Measurements from ENCODE around the gene ALAD. TPM values are rescaled to one million over a fixed set of nuclear protein-coding genes. Genes with fewer than 3 reads are reported as not detected.
"Not testable (repeated sequence)": the region's sequence is repeated elsewhere in the genome, so short reads cannot be mapped to it uniquely, and the experiment has no call there.

ALAD gene
- total RNA-seq, 4 donors from 2014 or later = 44.6 to 81.4 (median 62.2) TPM

DNA sequence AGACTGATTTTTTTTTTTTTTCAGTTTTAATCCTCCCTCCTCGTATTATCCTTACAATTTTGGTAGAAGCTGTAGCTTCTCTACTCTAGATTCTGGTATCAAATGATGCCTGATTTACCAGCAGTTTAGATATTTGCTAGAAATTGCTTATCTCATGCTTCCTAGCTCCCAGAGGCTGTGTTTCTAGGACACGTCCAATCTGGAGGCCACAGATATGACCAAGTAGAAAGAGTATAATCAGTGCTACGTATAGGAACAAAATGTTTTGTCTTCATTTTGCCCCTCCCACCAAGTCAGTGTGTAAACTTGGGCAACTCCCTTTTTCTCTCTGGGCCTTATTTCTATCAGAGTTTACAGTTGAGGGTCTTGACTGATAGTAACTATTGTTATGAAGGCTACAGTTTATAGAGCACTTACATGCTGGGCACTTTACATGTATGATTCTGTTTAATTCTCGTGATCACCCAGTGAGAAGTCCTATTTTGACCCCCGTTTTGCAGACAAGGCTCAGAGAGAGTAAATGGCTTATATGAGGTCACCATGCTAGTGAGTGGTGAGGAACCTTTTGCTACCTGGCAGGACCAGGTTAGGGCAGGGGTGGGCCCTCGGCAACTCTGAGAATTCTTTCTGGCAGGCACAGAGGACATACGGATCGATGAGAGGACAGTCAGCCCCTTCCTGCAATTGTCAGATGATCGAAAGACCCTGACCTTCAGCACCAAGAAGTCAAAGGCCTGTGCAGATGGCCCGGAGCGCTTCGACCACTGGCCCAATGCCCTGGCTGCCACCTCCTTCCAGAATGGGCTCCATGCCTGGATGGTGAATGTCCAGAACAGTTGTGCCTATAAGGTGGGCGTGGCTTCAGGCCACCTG is 31.9 kb downstream of the ALAD start:
- Histone ChIP-seq H3K27ac (no peak overlapping the region), H3K4me3 (no peak overlapping the region), H3K36me3 (peaks cover 0 to 15% (median 0%) of the 10 kb centered on the region in 3 donors), H3K4me1 (peaks cover 0 to 9% (median 0%) of the 10 kb centered on the region in 4 donors), H3K9me3 (no peaks in the 10 kb centered on the region), H3K27me3 (no peaks in the 10 kb centered on the region)
- TF ChIP-seq, protein P1, sequence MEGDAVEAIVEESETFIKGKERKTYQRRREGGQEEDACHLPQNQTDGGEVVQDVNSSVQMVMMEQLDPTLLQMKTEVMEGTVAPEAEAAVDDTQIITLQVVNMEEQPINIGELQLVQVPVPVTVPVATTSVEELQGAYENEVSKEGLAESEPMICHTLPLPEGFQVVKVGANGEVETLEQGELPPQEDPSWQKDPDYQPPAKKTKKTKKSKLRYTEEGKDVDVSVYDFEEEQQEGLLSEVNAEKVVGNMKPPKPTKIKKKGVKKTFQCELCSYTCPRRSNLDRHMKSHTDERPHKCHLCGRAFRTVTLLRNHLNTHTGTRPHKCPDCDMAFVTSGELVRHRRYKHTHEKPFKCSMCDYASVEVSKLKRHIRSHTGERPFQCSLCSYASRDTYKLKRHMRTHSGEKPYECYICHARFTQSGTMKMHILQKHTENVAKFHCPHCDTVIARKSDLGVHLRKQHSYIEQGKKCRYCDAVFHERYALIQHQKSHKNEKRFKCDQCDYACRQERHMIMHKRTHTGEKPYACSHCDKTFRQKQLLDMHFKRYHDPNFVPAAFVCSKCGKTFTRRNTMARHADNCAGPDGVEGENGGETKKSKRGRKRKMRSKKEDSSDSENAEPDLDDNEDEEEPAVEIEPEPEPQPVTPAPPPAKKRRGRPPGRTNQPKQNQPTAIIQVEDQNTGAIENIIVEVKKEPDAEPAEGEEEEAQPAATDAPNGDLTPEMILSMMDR (IDR thresholded peaks at IDR 0.05) = no peak
- TF ChIP-seq POLR2A (IDR thresholded peaks at IDR 0.05) = no peak
- DNase-seq = no peak

DNA sequence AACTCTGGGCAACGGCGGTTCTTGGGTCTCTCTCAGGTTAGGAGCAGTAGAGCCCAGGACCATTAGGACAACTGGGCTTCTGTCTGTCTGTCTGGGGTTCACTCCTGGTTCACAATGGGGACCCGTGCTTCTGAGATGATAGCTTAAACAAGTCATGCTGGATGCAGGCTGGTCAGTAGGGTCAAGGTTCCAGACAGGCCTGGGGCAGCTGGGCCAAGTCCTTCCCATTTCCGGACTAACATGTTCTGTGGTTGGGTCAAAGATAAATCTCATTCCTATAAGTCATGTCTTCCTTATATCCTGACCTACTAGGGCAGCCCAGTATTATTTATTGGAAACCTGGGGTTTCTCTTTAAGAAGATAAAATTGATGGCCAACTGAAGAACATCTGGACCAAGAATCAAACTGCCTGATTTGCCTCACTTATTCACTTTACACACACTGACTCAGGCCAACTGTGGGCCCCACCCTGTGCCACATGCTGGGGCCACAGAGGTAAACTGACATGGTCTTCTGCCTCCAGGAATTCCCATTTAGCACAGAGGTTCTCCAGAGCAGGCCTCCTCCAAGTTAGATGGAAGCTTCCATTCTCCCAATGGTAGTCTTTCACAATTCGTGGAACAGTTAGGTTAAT is 32.6 kb downstream of the ALAD start:
- Histone ChIP-seq H3K4me1 (peaks cover 0 to 2% (median 0%) of the 10 kb centered on the region in 4 donors), H3K27ac (no peak overlapping the region), H3K9me3 (no peaks in the 10 kb centered on the region), H3K36me3 (peaks cover 0 to 8% (median 0%) of the 10 kb centered on the region in 3 donors), H3K4me3 (no peak overlapping the region), H3K27me3 (no peaks in the 10 kb centered on the region)
- no peak for DNase-seq
- TF ChIP-seq POLR2A (IDR thresholded peaks at IDR 0.05) = no peak

DNA sequence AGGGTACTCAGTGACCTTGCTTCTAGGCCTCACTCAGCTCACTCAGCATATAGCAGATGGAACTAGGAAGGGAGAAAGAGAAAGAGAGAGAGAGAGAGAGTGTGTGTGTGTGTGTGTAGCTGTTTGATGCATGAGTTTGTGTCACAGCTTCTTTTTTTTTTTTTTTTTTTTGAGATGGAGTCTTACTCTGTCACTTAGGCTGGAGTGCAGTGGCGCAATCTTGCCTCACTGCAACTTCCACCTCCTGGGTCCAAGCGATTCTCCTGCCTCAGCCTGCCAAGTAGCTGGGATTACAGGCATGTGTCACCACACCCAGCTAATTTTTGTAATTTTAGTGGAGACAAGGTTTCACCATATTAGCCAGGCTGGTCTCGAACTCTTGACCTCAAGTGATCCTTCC is 35.4 kb downstream of the ALAD start:
- H3K9me3 ChIP-seq, DNase-seq, H3K27me3 ChIP-seq, H3K4me3 ChIP-seq, H3K4me1 ChIP-seq, H3K27ac ChIP-seq, H3K36me3 ChIP-seq: not testable (repeated sequence)

DNA sequence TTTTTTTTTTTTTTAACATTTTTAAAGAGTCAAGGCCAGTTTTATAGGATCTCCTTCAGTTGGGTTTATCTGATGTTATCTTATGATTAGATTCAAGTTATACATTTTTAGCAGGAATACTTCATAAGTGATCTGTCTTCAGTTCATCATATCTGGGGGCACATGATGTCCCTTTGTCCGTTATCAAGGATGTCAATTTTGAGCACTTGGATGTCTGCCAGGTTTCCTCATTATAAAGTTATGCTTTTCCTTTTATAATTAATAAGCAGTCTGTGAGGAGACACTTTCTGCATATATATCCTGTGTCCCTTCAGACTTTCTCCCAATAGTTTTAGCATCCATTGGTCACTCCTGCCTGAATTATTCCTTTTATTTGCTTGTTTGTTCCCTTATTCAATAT is 36.1 kb downstream of the ALAD start:
- Histone ChIP-seq H3K9me3 (no peaks in the 10 kb centered on the region), H3K4me3 (no peak overlapping the region), H3K36me3 (no peaks in the 10 kb centered on the region), H3K4me1 (no peaks in the 10 kb centered on the region), H3K27me3 (no peaks in the 10 kb centered on the region), H3K27ac (no peak overlapping the region)
- no peak for DNase-seq
- no peak for TF ChIP-seq POLR2A (IDR thresholded peaks at IDR 0.05)
- TF ChIP-seq, protein P1 (IDR thresholded peaks at IDR 0.05) = no peak

DNA sequence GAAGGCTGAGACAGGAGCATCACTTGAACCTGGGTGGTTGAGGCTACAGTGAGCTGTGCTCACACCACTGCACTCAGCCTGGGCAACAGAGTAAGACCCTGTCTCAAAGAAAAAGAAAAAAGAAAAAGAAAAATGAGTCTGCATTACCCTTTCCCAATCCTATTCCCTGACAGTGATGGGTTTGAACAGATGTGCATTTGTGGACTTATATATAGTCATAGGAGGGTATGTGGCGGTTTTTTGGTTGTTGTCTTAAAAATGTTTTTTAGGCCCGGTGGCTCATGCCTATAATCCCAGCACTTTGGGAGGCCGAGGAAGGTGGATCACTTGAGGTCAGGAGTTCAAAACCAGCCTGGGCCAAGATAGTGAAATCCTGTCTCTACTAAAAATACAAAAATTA is 37.7 kb downstream of the ALAD start:
- no peaks in the 10 kb centered on the region for H3K9me3 ChIP-seq
- DNase-seq = no peak
- H3K4me3 ChIP-seq = no peak overlapping the region
- no peak overlapping the region for H3K27ac ChIP-seq
- H3K4me1 ChIP-seq = no peaks in the 10 kb centered on the region
- TF ChIP-seq, protein P1 (IDR thresholded peaks at IDR 0.05) = no peak
- no peak for TF ChIP-seq POLR2A (IDR thresholded peaks at IDR 0.05)
- H3K36me3 ChIP-seq = no peaks in the 10 kb centered on the region
- H3K27me3 ChIP-seq = no peaks in the 10 kb centered on the region

DNA sequence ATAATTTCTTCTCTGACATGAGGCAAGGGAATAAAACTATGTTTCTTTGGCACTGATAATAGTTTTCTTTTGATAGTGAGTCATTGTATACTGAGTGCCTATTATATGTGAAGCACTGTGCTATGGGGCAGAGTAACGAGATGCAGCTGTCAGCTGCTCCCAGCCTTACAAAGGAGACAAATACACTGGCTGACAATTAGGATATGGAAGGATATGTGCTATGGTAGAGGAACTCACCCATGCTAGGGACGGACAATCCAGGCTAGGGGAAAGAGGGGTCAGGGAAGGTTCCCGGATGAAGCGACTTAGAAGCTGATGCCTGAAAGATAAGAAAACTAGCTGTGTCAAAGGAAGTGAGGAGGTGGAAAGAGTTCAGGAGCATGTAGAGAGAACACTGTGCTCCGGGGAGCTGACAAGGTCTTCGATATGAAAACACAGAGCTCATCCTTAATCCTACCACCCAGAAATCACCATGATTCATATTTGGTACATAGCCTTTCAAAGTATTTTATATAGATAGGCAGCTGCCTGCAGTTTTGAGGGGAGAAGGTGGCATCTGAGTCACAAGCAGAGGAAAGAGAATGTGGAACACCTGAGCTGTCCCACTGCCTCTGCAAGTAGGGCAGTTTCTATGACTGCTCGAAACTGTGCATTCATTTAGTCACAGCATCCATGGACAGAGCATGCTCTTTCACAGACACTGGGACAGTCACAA is 39.6 kb downstream of the ALAD start:
- Histone ChIP-seq H3K9me3 (no peaks in the 10 kb centered on the region), H3K4me3 (no peak overlapping the region), H3K36me3 (no peaks in the 10 kb centered on the region), H3K4me1 (no peaks in the 10 kb centered on the region), H3K27me3 (no peaks in the 10 kb centered on the region), H3K27ac (no peak overlapping the region)
- TF ChIP-seq, protein P1 (IDR thresholded peaks at IDR 0.05) = no peak
- no peak for TF ChIP-seq POLR2A (IDR thresholded peaks at IDR 0.05)
- no peak for DNase-seq
